ENCODE results near the gene DIRAS2. TPM values are rescaled to one million over a fixed set of nuclear protein-coding genes. Genes with fewer than 3 reads are reported as not detected.

Gene DIRAS2
- total RNA-seq, 1 experiment from 2014 or later, result not detected

- DNase-seq (no peak), ATAC-seq (no peak)
- CTCF ChIA-PET, result no interaction called here
- Histone ChIP-seq H4K20me1 (ENCODE audit: low read length) (no peaks in the 10 kb centered on the region), H3K79me2 (ENCODE audit: low read length) (no peaks in the 10 kb centered on the region), H3F3A (ENCODE audit: low read length, unreplicated experiment) (no peaks in the 10 kb centered on the region), H3K36me3 (ENCODE audit: low read depth, low read length) (no peaks in the 10 kb centered on the region), H3K9ac (ENCODE audit: low read length) (no peak overlapping the region), H3K27ac (ENCODE audit: low read length) (no peak overlapping the region), H3K4me2 (ENCODE audit: low read length) (no peak overlapping the region), H3K4me1 (ENCODE audit: insufficient read depth, low read length) (no peaks in the 10 kb centered on the region), H3K9me2 (replicated peaks; ENCODE audit: low read length) (no peaks in the 10 kb centered on the region), H3K4me3 (ENCODE audit: low read length) (no peak overlapping the region), H3K9me3 (ENCODE audit: low read length) (no peaks in the 10 kb centered on the region), H2AFZ (ENCODE audit: low read length) (no peak overlapping the region), H3K27me3 (ENCODE audit: low read length) (peaks cover 16% of the 10 kb centered on the region; the same call in 1 of the 2 replicates)
- TF ChIP-seq EZH2 (IDR thresholded peaks at IDR 0.05; ENCODE audit: low read length, unreplicated experiment) (no peak), EZH2phosphoT487 (IDR thresholded peaks at IDR 0.05; ENCODE audit: borderline replicate concordance, low read length) (no peak), CTCF (conservative IDR thresholded peaks at IDR 0.05; ENCODE audit: low read depth, low read length) (no peak)
- intact Hi-C loops (cut with micrococcal nuclease), result no loop called here
- POLR2A ChIA-PET (ENCODE audit: unreplicated experiment), result no interaction called here
- BruUV-seq (replicated peaks), result no TSS peak
These were observed 29.1 kb downstream of the DIRAS2 start for GRCh38 chr9:90613502-90613901.

- CTCF ChIA-PET, result no interaction called here
- no peak overlapping the region for H3K9ac ChIP-seq (ENCODE audit: low read length)
- BruUV-seq (replicated peaks), result no TSS peak
These were observed 29.7 kb downstream of the DIRAS2 start for GRCh38 chr9:90612957-90613356.

More at GRCh38 chr9:90612957-90613356, 29.7 kb downstream of the DIRAS2 start:
- Histone ChIP-seq H3K9me2 (replicated peaks; ENCODE audit: low read length) (no peaks in the 10 kb centered on the region), H3K9me3 (ENCODE audit: low read length) (no peaks in the 10 kb centered on the region), H3F3A (ENCODE audit: low read length, unreplicated experiment) (no peaks in the 10 kb centered on the region), H3K79me2 (ENCODE audit: low read length) (no peaks in the 10 kb centered on the region), H4K20me1 (ENCODE audit: low read length) (no peaks in the 10 kb centered on the region), H3K4me1 (ENCODE audit: insufficient read depth, low read length) (no peaks in the 10 kb centered on the region), H3K4me2 (ENCODE audit: low read length) (no peak overlapping the region), H3K27me3 (ENCODE audit: low read length) (peaks cover 16% of the 10 kb centered on the region; the same call in 1 of the 2 replicates), H2AFZ (ENCODE audit: low read length) (no peak overlapping the region), H3K4me3 (ENCODE audit: low read length) (no peak overlapping the region), H3K27ac (ENCODE audit: low read length) (no peak overlapping the region), H3K36me3 (ENCODE audit: low read depth, low read length) (no peaks in the 10 kb centered on the region)
- DNase-seq (no peak), ATAC-seq (no peak)
- intact Hi-C loops (cut with micrococcal nuclease), result no loop called here
- POLR2A ChIA-PET (ENCODE audit: unreplicated experiment), result no interaction called here
- TF ChIP-seq EZH2phosphoT487 (IDR thresholded peaks at IDR 0.05; ENCODE audit: borderline replicate concordance, low read length) (no peak), EZH2 (IDR thresholded peaks at IDR 0.05; ENCODE audit: low read length, unreplicated experiment) (no peak), CTCF (conservative IDR thresholded peaks at IDR 0.05; ENCODE audit: low read depth, low read length) (no peak)
